Thyroid gland (tissue), 4 donors: ENCODE measurements around the gene CEACAM18. TPM values are rescaled to one million over a fixed set of nuclear protein-coding genes. Genes with fewer than 3 reads are reported as not detected.

Source experiments
- DNase-seq, 2 donors: peaks; one replicate each; pipeline ENCODE4 v3.0.0-alpha.2; 2019
- H3K27ac ChIP-seq, 3 donors: fragments of 200-600 bp; sonication (generic); 1 replicate in 2 of 3; 2 replicates in 1 of 3; pipeline ENCODE4 v1.5.1; 2016 to 2019; ENCODE audit warnings: mild to moderate bottlenecking in 1 of 3, moderate library complexity in 1 of 3
- H3K27me3 ChIP-seq: fragments of 200-600 bp; sonication (generic); one replicate; pipeline ENCODE4 v1.5.1; 2019
- H3K36me3 ChIP-seq, 2 donors: fragments of 200-600 bp; sonication (generic); one replicate each; pipeline ENCODE4 v1.5.1; 2016 to 2019
- H3K4me1 ChIP-seq, 2 donors: fragments of 200-600 bp; sonication (generic); one replicate each; pipeline ENCODE4 v1.5.1; 2017 to 2019
- H3K4me3 ChIP-seq, 3 donors: fragments of 200-600 bp; sonication (generic); replicated peaks in 1 of 3; 1 replicate in 2 of 3; 2 replicates in 1 of 3; pipeline ENCODE4 v1.5.1; 2016; ENCODE audit warnings: mild to moderate bottlenecking in 1 of 3
- H3K9me3 ChIP-seq: fragments of 200-600 bp; sonication (generic); one replicate; pipeline ENCODE4 v1.5.1; 2017
- POLR2A ChIP-seq, 2 donors: fragments of 450-650 bp; IDR thresholded peaks; one replicate each; pipeline ENCODE4 v1.6.1; 2017; ENCODE audit warnings: antibody characterized with exemption in 2 of 2, mild to moderate bottlenecking in 2 of 2, moderate library complexity in 1 of 2
- WGBS, 2 donors: methylation state at CpG; one replicate each; pipeline ENCODE4 v1.1.5; 2017; 5-methylcytosine and 5-hydroxymethylcytosine counted together
- intact Hi-C: fragments of 100-400 bp; cut with DNase I; formaldehyde crosslinking; loops from one replicate; pipeline ENCODE4 v1.15.1; 2023
- total RNA-seq, 4 donors: library from RNA; depleted of rRNA; stranded (reverse); fragments of >200 nt; gene quantifications; one replicate each; pipeline ENCODE4 v1.2.3, GENCODE V29; 2016
- TF ChIP-seq, protein P1 (sequence below), 6 experiments: fragments of 200-600 bp in 3 of 6; fragments of 450-650 bp in 3 of 6; sonication (generic) in 3 of 6; IDR thresholded peaks; one replicate each; pipeline ENCODE4 v1.5.1; 2016 to 2019; ENCODE audit warnings: antibody characterized with exemption in 6 of 6, mild to moderate bottlenecking in 2 of 6, inconsistent platforms in 1 of 6, moderate library complexity in 1 of 6

CEACAM18 gene
- total RNA-seq, 4 donors from 2014 or later, result not detected

DNA sequence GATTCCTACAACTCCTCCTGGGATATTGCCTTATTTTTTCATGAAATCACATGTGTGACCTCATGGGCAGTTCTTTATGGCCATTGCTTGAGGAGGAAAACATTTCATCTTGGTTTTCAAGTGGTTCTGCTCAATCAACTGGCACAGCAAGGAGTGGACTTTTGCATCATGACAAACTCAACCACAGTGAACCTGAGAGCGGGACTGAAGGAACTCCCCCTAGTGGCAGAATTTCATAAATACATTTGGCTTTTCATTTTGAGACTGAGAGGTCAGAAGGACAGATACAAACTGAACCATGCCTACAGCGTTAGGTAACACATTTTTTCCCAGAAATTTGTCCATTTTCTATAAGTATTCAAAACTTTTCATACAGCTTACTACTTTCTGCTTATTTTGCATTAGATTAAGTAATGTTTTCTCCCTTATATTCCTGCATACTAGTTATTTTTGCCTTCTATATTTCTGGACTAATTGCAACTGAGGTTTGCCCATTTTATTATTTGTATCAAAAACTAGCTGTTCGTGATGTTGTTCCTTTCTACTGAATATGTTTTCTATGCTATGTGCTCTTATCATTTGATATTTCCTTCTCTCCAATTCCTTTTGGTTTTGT lies 36.6 kb downstream of the CEACAM18 start:
- intact Hi-C loops, result no loop called here
- no peaks in the 10 kb centered on the region for H3K27me3 ChIP-seq
- TF ChIP-seq POLR2A (IDR thresholded peaks at IDR 0.05), result no peak
- TF ChIP-seq, protein P1, sequence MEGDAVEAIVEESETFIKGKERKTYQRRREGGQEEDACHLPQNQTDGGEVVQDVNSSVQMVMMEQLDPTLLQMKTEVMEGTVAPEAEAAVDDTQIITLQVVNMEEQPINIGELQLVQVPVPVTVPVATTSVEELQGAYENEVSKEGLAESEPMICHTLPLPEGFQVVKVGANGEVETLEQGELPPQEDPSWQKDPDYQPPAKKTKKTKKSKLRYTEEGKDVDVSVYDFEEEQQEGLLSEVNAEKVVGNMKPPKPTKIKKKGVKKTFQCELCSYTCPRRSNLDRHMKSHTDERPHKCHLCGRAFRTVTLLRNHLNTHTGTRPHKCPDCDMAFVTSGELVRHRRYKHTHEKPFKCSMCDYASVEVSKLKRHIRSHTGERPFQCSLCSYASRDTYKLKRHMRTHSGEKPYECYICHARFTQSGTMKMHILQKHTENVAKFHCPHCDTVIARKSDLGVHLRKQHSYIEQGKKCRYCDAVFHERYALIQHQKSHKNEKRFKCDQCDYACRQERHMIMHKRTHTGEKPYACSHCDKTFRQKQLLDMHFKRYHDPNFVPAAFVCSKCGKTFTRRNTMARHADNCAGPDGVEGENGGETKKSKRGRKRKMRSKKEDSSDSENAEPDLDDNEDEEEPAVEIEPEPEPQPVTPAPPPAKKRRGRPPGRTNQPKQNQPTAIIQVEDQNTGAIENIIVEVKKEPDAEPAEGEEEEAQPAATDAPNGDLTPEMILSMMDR (IDR thresholded peaks at IDR 0.05), result peak; percentile 42 to 82 (median 56)
- H3K36me3 ChIP-seq, result no peaks in the 10 kb centered on the region
- peak; percentile 4 to 9 for DNase-seq
- no peaks in the 10 kb centered on the region for H3K9me3 ChIP-seq
- H3K4me1 ChIP-seq, result no peaks in the 10 kb centered on the region
- H3K4me3 ChIP-seq, result no peak overlapping the region
- WGBS, 2 donors, result 16 to 19% methylated on average over 3 of the region's 3 CpGs
- no peak overlapping the region for H3K27ac ChIP-seq

DNA sequence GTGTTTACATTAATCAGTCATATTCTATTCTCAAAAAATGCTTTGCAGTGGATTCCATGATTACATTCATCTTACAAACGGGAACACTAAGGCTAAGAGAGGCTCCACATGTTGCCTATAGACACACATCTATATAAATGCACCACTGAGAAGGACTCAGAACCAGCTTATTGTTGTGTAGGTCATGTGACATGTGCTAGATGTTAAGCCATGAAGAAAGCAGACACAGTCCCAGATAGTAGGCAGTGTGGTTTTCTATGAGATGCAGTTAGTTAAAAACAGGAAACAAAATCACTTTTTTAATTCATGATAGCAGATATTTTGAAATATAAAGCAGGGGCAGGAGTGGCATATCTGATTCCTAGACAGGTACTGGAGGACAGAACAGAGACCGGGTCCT lies 42.4 kb downstream of the CEACAM18 start:
- 40 to 49% methylated on average over 2 of the region's 2 CpGs for WGBS, 2 donors
- Histone ChIP-seq H3K9me3 (no peaks in the 10 kb centered on the region), H3K4me3 (no peak overlapping the region), H3K27ac (no peak overlapping the region), H3K36me3 (no peaks in the 10 kb centered on the region), H3K4me1 (no peaks in the 10 kb centered on the region), H3K27me3 (no peaks in the 10 kb centered on the region)
- intact Hi-C loops, result no loop called here
- TF ChIP-seq, protein P1 (IDR thresholded peaks at IDR 0.05), result no peak
- TF ChIP-seq POLR2A (IDR thresholded peaks at IDR 0.05), result no peak
- DNase-seq, result no peak

DNA sequence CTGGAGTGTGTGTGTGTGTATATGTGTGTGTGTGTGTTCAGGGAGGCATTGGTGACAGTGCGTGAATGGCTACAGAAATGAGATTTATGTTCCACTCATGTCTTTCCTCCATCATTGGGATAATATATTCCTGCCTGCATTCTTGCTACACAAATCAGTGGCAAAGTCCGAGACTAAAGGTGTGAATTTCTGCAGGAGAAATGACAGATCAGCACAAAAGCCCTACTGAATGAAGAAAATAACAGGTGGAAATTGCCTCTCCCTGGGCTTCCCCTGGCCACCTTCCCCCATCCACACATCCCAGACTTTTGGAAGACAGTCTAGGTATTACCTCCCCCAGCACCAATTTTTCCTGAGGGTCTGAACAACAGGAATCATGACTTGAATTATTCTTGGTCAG lies 43.0 kb downstream of the CEACAM18 start:
- intact Hi-C loops, result no loop called here
- no peaks in the 10 kb centered on the region for H3K27me3 ChIP-seq
- TF ChIP-seq POLR2A (IDR thresholded peaks at IDR 0.05), result no peak
- TF ChIP-seq, protein P1 (IDR thresholded peaks at IDR 0.05), result no peak
- WGBS, 2 donors, result 79 to 85% methylated on average over 2 of the region's 2 CpGs
- H3K4me3 ChIP-seq, result no peak overlapping the region
- H3K27ac ChIP-seq, result no peak overlapping the region
- H3K4me1 ChIP-seq, result no peaks in the 10 kb centered on the region
- no peaks in the 10 kb centered on the region for H3K36me3 ChIP-seq
- no peaks in the 10 kb centered on the region for H3K9me3 ChIP-seq
- DNase-seq, result no peak

DNA sequence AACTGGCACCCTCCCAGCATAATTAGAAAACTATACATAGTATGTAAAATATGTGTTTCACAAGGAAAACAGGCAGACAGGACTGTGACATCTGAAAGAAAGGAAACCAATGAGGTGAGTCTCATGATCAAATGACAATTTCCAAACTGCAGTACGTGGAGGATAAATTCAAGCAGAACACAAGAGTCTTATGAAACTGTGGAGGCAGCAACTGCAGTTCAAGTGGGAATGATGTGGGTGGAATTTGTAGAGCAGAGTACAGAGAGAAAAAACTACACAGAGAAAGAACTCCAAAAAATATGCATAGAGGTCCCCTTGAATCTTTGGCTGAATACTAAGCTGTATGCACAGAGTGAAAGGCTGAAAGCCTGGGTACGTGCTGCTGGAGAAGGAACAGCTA lies 43.4 kb downstream of the CEACAM18 start:
- Histone ChIP-seq H3K9me3 (no peaks in the 10 kb centered on the region), H3K4me1 (no peaks in the 10 kb centered on the region), H3K4me3 (no peak overlapping the region), H3K27me3 (no peaks in the 10 kb centered on the region), H3K27ac (no peak overlapping the region), H3K36me3 (no peaks in the 10 kb centered on the region)
- TF ChIP-seq POLR2A (IDR thresholded peaks at IDR 0.05), result no peak
- TF ChIP-seq, protein P1 (IDR thresholded peaks at IDR 0.05), result no peak
- 43 to 47% methylated on average over 2 of the region's 2 CpGs for WGBS, 2 donors
- intact Hi-C loops, result no loop called here
- no peak for DNase-seq

DNA sequence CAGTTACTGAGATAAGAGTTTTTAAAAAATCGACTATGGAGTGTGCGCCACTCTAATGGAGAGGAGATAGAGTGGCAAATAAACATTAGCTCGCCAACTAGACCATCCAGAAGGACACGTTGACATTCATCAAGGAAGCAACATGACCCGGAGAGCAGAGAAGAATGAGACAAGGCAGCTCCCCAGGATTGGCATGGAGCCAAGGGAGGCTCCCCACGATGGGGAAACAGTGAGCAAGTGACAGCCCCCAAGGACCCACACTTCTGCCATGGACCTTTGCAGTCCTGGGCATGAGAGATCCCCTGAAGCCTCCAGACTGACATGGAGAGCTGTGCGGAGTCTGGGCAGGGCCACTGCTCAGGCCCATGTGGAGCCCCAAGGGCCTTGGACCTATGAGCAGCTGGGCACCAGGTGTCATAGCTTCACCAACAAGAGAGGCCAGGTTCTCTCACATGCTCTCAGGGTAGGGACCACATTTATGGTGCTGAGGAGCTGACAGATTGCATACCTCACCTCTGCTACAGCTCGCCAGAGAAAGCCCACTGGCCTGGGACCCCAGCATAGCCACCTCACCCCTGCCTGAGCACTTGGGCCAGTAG lies 46.4 kb downstream of the CEACAM18 start:
- no peak for DNase-seq
- WGBS, 2 donors, result 59 to 69% methylated on average over 7 to 8 of the region's 8 CpGs
- no peaks in the 10 kb centered on the region for H3K9me3 ChIP-seq

More for the DNA sequence above, 46.4 kb downstream of the CEACAM18 start:
- Histone ChIP-seq H3K4me1 (no peaks in the 10 kb centered on the region), H3K27me3 (no peaks in the 10 kb centered on the region), H3K27ac (no peak overlapping the region), H3K36me3 (no peaks in the 10 kb centered on the region), H3K4me3 (no peak overlapping the region)
- intact Hi-C loops, result no loop called here
- TF ChIP-seq, protein P1 (IDR thresholded peaks at IDR 0.05), result no peak
- no peak for TF ChIP-seq POLR2A (IDR thresholded peaks at IDR 0.05)
